Spleen (tissue), 11 donors: ENCODE measurements around the gene SLC13A4. TPM values are rescaled to one million over a fixed set of nuclear protein-coding genes. Genes with fewer than 3 reads are reported as not detected.

ENCODE experiments used
- DNase-seq: peaks from one replicate; pipeline ENCODE4 v3.0.0-alpha.2; 2020
- H3K27ac ChIP-seq, 8 donors: fragments of 200-600 bp; sonication (generic) in 7 of 8; 1 replicate in 4 of 8; 2 replicates in 4 of 8; pipeline versions ENCODE4 v1.5.0 to v1.8.0; 2016 to 2021; ENCODE audit warnings: inconsistent platforms in 4 of 8, mild to moderate bottlenecking in 4 of 8, moderate library complexity in 1 of 8
- H3K27me3 ChIP-seq, 7 donors: fragments of 200-600 bp; sonication (generic) in 6 of 7; replicated peaks in 1 of 7; 1 replicate in 4 of 7; 2 replicates in 3 of 7; pipeline versions ENCODE4 v1.5.0 to v1.8.0; 2016 to 2021; ENCODE audit warnings: inconsistent platforms in 3 of 7, mild to moderate bottlenecking in 1 of 7
- H3K36me3 ChIP-seq, 6 donors: fragments of 200-600 bp; sonication (generic) in 5 of 6; 1 replicate in 4 of 6; 2 replicates in 2 of 6; pipeline versions ENCODE4 v1.5.0 to v1.8.0; 2016 to 2021; ENCODE audit warnings: inconsistent platforms in 2 of 6
- H3K4me1 ChIP-seq, 6 donors: fragments of 200-600 bp; sonication (generic) in 5 of 6; 1 replicate in 3 of 6; 2 replicates in 3 of 6; pipeline versions ENCODE4 v1.5.0 to v1.8.0; 2016 to 2021; ENCODE audit warnings: inconsistent platforms in 3 of 6
- H3K4me3 ChIP-seq, 8 donors: fragments of 200-600 bp; sonication (generic) in 7 of 8; 1 replicate in 4 of 8; 2 replicates in 4 of 8; pipeline versions ENCODE4 v1.5.0 to v1.8.0; 2016 to 2021; ENCODE audit warnings: inconsistent platforms in 4 of 8, mild to moderate bottlenecking in 4 of 8, moderate library complexity in 2 of 8
- H3K9me3 ChIP-seq, 8 donors: fragments of 200-600 bp; sonication (generic) in 7 of 8; 1 replicate in 4 of 8; 2 replicates in 4 of 8; pipeline versions ENCODE4 v1.5.0 to v1.8.0; 2016 to 2021; ENCODE audit warnings: inconsistent platforms in 4 of 8
- POLR2A ChIP-seq, 3 donors: fragments of 450-650 bp; IDR thresholded peaks; one replicate each; pipeline ENCODE4 v1.5.1; 2017; ENCODE audit warnings: antibody characterized with exemption in 3 of 3, mild to moderate bottlenecking in 1 of 3
- POLR2AphosphoS5 ChIP-seq, 3 donors: sonication (generic); formaldehyde crosslinking; IDR thresholded peaks; one replicate each; pipeline ENCODE4 v1.5.1; 2017; ENCODE audit warnings: antibody characterized with exemption in 3 of 3
- WGBS, 5 donors: extraction: QIAGEN DNeasy Blood & Tissue Kit in 3 of 5; methylation state at CpG; one replicate each; pipeline versions ENCODE4 v1.1.5 to v1.1.7; 2013 to 2018; 5-methylcytosine and 5-hydroxymethylcytosine counted together
- intact Hi-C: fragments of 100-400 bp; cut with DNase I; formaldehyde crosslinking; loops from one replicate; pipeline ENCODE4 v1.15.0; 2023; ENCODE audit warnings: low total_unique reads
- polyA plus RNA-seq, 3 donors: library from polyadenylated mRNA; stranded (reverse); fragments of 200-250 nt; gene quantifications; one replicate each; pipeline ENCODE4 v1.2.1, GENCODE V29; 2013
- total RNA-seq, 7 donors: library from RNA; depleted of rRNA in 3 of 7; stranded (reverse); fragments of >200 nt in 3 of 7; fragmentation: NEBNext Ultra II Directional in 4 of 7; extraction: Animal tissue kit (Norgen Biotek cat#: 25700) in 4 of 7; gene quantifications; one replicate each; pipeline versions ENCODE4 v1.1.0 to v1.2.1, GENCODE V29; 2016 to 2021
- TF ChIP-seq, protein P1 (sequence below), 11 experiments: fragments of 200-600 bp in 7 of 11; fragments of 450-650 bp in 4 of 11; sonication (generic) in 4 of 11; IDR thresholded peaks in 8 of 11; conservative IDR thresholded peaks in 3 of 11; 1 replicate in 7 of 11; 2 replicates in 4 of 11; pipeline versions ENCODE4 v1.4.0 to v1.8.0; 2016 to 2021; ENCODE audit warnings: antibody characterized with exemption in 11 of 11, inconsistent platforms in 4 of 11, mild to moderate bottlenecking in 1 of 11
- donor health status: healthy with polysubstance abuse.
- donor health status: DM: no; HTN: no; CAD: no; lungs with moderate emphysema.
- donor health status: DM: no; HTN: no; CAD: no.
- donor health status: Bipolar disorder and iron deficiency.
- donor health status: healthy.
- donor health status: DM: no; HTN: no; CAD: no.
- donor health status: DM: yes; HTN: yes; CAD: no.

Gene SLC13A4
- total and polyA plus RNA-seq, 10 donors = 0.16 to 0.20 TPM; not detected in 8

DNA sequence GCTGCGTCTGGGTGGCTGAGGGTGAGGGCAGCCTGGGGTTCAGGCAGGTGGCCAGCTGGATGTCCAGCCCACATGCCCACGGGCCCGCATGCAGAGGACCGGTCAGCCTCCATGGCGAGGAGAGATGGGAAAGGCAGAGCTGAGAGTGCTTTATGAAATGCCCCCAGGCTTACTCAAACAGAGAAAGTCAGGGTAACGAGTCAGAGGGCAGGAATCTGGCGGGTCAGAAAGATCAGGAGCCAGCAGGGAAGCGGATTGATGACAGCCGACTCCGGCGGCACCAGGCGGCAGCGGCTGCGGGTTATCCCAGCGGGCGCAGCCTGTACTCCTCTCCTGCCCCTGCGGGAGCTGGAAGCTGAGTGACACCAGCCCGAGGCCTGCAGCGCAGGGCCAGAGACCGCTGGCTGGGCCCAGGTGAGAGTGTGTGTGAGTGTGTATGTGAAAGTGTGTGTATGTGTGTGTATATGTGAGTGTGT lies 13.4 kb downstream of the SLC13A4 start:
- H3K27me3 ChIP-seq = peaks cover 0 to 9% (median 0%) of the 10 kb centered on the region in 7 donors
- no peaks in the 10 kb centered on the region for H3K36me3 ChIP-seq
- DNase-seq = no peak
- no peak overlapping the region for H3K4me3 ChIP-seq
- intact Hi-C loops = no loop called here
- H3K9me3 ChIP-seq = no peaks in the 10 kb centered on the region
- no peaks in the 10 kb centered on the region for H3K4me1 ChIP-seq
- WGBS, 5 donors = 83 to 94% (median 92%) methylated on average over 20 of the region's 20 CpGs
- TF ChIP-seq POLR2AphosphoS5 (IDR thresholded peaks at IDR 0.05) (no peak), POLR2A (IDR thresholded peaks at IDR 0.05) (no peak)
- TF ChIP-seq, protein P1, sequence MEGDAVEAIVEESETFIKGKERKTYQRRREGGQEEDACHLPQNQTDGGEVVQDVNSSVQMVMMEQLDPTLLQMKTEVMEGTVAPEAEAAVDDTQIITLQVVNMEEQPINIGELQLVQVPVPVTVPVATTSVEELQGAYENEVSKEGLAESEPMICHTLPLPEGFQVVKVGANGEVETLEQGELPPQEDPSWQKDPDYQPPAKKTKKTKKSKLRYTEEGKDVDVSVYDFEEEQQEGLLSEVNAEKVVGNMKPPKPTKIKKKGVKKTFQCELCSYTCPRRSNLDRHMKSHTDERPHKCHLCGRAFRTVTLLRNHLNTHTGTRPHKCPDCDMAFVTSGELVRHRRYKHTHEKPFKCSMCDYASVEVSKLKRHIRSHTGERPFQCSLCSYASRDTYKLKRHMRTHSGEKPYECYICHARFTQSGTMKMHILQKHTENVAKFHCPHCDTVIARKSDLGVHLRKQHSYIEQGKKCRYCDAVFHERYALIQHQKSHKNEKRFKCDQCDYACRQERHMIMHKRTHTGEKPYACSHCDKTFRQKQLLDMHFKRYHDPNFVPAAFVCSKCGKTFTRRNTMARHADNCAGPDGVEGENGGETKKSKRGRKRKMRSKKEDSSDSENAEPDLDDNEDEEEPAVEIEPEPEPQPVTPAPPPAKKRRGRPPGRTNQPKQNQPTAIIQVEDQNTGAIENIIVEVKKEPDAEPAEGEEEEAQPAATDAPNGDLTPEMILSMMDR (IDR thresholded peaks at IDR 0.05 in 8 of 11, conservative IDR thresholded peaks at IDR 0.05 in 3 of 11) = no peak
- H3K27ac ChIP-seq = no peak overlapping the region

DNA sequence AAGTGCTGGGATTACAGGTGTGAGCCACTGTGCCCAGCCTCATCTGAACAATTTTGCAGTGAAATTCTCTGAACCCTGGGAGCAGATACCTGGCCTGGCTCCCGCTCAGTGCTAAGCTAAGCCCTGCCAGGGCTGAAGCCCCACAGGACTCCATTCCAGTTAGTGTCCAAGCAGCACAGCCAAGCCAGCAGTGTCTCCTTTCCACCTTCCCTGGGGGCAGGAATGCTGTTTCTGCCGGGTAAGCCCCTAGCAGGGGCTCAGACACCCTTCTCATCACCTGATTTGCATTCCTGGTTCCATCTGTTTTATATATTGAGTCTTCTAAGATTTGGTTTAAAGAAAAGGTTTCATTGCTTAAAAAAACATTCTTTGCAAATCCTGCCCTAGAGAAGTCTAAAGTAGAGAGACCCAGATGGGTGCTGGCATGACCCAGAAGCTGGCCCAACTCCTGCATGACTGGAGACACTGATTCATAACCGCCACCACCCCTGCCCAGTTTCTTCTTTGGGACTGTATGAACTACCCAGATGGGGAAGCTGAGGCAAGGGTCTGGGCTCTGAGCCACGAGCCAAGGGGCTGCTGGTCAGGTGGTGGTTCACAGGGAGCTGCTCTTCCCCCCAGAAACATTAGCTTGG lies 14.0 kb downstream of the SLC13A4 start:
- H3K9me3 ChIP-seq = no peaks in the 10 kb centered on the region
- WGBS, 5 donors = 80 to 90% (median 85%) methylated on average over 4 of the region's 4 CpGs
- H3K27ac ChIP-seq = no peak overlapping the region
- H3K27me3 ChIP-seq = peaks cover 0 to 8% (median 0%) of the 10 kb centered on the region in 7 donors
- intact Hi-C loops = no loop called here
- TF ChIP-seq POLR2AphosphoS5 (IDR thresholded peaks at IDR 0.05) (no peak), POLR2A (IDR thresholded peaks at IDR 0.05) (no peak)
- TF ChIP-seq, protein P1 (IDR thresholded peaks at IDR 0.05 in 8 of 11, conservative IDR thresholded peaks at IDR 0.05 in 3 of 11) = no peak
- H3K4me3 ChIP-seq = no peak overlapping the region
- no peaks in the 10 kb centered on the region for H3K4me1 ChIP-seq
- H3K36me3 ChIP-seq = no peaks in the 10 kb centered on the region
- DNase-seq = no peak

DNA sequence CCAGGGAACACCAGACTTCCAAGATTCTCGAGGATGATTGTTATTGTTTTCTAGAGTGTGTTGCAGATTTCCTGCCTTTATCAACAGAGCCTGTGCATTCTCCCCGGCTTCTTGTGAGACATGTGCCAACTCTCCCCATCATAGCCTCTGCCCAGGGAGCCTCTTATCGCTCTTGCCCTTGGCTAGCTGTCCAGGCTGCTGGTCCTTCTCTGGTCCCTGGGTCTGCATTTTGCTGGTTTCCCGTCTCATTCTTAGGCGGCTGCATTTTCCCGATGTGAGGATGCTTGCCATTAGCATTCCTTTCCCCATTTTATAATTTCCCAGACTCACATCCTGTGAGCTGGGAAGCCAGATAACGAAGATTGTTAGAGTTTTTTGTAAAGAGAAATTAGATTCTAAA lies 15.2 kb downstream of the SLC13A4 start:
- intact Hi-C loops = no loop called here
- 47 to 77% (median 61%) methylated on average over 7 of the region's 7 CpGs for WGBS, 5 donors
- no peak for TF ChIP-seq POLR2AphosphoS5 (IDR thresholded peaks at IDR 0.05)
- no peaks in the 10 kb centered on the region for H3K9me3 ChIP-seq
- DNase-seq = no peak
- H3K36me3 ChIP-seq = no peaks in the 10 kb centered on the region
- H3K27me3 ChIP-seq = peaks cover 0 to 5% (median 0%) of the 10 kb centered on the region in 7 donors
- no peaks in the 10 kb centered on the region for H3K4me1 ChIP-seq
- H3K4me3 ChIP-seq = no peak overlapping the region
- H3K27ac ChIP-seq = no peak overlapping the region

DNA sequence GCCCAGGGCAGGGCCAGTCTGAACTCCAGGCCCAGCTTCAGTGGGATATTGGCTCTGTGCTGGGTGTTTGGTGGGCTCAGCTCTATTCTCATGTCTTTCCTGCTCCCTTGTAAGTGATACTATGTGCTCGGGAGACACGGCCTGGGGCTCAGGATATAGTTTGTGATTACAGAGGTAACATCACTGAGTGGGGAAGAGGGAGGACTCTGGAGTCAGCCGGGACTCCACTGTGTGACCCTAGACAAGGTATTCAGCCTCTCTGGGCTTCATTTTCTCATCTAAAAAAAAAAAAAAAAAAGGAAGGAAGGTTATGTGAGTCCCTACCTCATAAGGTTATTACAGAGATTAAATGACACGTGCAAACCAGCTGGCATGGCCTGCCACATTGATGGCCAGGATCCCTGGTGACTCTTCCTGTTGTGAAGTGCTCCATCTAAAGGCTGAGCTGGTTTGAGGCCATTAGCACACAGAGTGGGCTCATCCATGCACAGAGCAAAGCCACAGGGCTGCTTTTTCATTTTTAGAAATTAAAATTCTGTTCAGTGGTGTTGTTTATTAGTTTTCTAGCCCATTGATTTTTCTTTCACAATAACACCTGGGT lies 15.7 kb downstream of the SLC13A4 start:
- Histone ChIP-seq H3K27me3 (peaks cover 0 to 3% (median 0%) of the 10 kb centered on the region in 7 donors), H3K27ac (no peak overlapping the region), H3K4me1 (no peaks in the 10 kb centered on the region), H3K9me3 (no peaks in the 10 kb centered on the region), H3K36me3 (no peaks in the 10 kb centered on the region), H3K4me3 (no peak overlapping the region)
- no peak for TF ChIP-seq POLR2AphosphoS5 (IDR thresholded peaks at IDR 0.05)
- DNase-seq = no peak
- intact Hi-C loops = no loop called here
- 69 to 79% (median 76%) methylated on average over 4 of the region's 4 CpGs for WGBS, 5 donors

DNA sequence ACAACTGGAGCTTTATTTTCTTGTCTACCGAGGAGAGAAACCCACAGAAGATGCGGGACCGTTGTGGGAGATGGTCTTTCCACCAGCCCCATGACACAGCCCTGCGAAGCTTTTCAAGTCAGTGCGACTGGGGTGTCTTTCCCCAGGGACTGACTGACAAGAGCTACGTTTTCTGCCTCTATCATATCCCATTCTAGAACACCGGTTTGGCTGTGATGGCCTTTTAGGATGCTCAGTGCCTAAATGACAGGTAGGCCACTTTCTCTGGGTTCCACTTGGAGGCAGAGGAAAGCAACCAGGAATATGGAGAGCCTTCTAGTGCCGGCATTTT lies 16.9 kb downstream of the SLC13A4 start:
- DNase-seq = no peak
- intact Hi-C loops = no loop called here
- peaks cover 0 to 3% (median 0%) of the 10 kb centered on the region in 7 donors for H3K27me3 ChIP-seq
- no peaks in the 10 kb centered on the region for H3K9me3 ChIP-seq
- no peak overlapping the region for H3K4me3 ChIP-seq
- H3K4me1 ChIP-seq = no peaks in the 10 kb centered on the region
- no peak for TF ChIP-seq POLR2A (IDR thresholded peaks at IDR 0.05)
- TF ChIP-seq POLR2AphosphoS5 (IDR thresholded peaks at IDR 0.05) = no peak
- TF ChIP-seq, protein P1 (IDR thresholded peaks at IDR 0.05 in 8 of 11, conservative IDR thresholded peaks at IDR 0.05 in 3 of 11) = no peak
- WGBS, 5 donors = 60 to 69% (median 66%) methylated on average over 8 of the region's 8 CpGs
- H3K27ac ChIP-seq = no peak overlapping the region
- H3K36me3 ChIP-seq = no peaks in the 10 kb centered on the region
